ENCODE results near the gene FOSL2. TPM values are rescaled to one million over a fixed set of nuclear protein-coding genes. Genes with fewer than 3 reads are reported as not detected.

The FOSL2 gene
- total RNA-seq (ENCODE audit: insufficient read depth, low replicate concordance), result 151 TPM

GRCh38 chr2:28392297-28393113, at the start of gene FOSL2:
TSS of gene FOSL2 (plus strand) at chr2:28392858. CDS start at chr2:28393721, 863 bp downstream.
- peak; percentile 100 for DNase-seq (ENCODE audit: low spot score)

- no peak for DNase-seq (ENCODE audit: low spot score)
Observed at GRCh38 chr2:28343184-28343942, 49.3 kb upstream of the FOSL2 start.

- DNase-seq (ENCODE audit: low spot score), result no peak
Observed at GRCh38 chr2:28343971-28344715, 48.5 kb upstream of the FOSL2 start.

- DNase-seq (ENCODE audit: low spot score), result no peak
Observed at GRCh38 chr2:28344756-28345373, 47.8 kb upstream of the FOSL2 start.

GRCh38 chr2:28345619-28346018, 47.0 kb upstream of the FOSL2 start:
- DNase-seq (ENCODE audit: low spot score), result no peak

GRCh38 chr2:28346587-28346986, 46.1 kb upstream of the FOSL2 start:
- DNase-seq (ENCODE audit: low spot score), result peak; percentile 79

- DNase-seq (ENCODE audit: low spot score), result no peak
Observed at GRCh38 chr2:28347193-28347592, 45.5 kb upstream of the FOSL2 start.

- no peak for DNase-seq (ENCODE audit: low spot score)
Observed at GRCh38 chr2:28347596-28347995, 45.1 kb upstream of the FOSL2 start.

- DNase-seq (ENCODE audit: low spot score), result no peak
Observed at GRCh38 chr2:28348149-28348567, 44.5 kb upstream of the FOSL2 start.

- DNase-seq (ENCODE audit: low spot score), result no peak
Observed at GRCh38 chr2:28348921-28349320, 43.7 kb upstream of the FOSL2 start.

- no peak for DNase-seq (ENCODE audit: low spot score)
Observed at GRCh38 chr2:28349546-28350165, 43.0 kb upstream of the FOSL2 start.

- DNase-seq (ENCODE audit: low spot score), result no peak
Observed at GRCh38 chr2:28350196-28350595, 42.5 kb upstream of the FOSL2 start.

- no peak for DNase-seq (ENCODE audit: low spot score)
Observed at GRCh38 chr2:28350791-28351285, 41.8 kb upstream of the FOSL2 start.

GRCh38 chr2:28351621-28352020, 41.0 kb upstream of the FOSL2 start:
- no peak for DNase-seq (ENCODE audit: low spot score)

- DNase-seq (ENCODE audit: low spot score), result peak; percentile 88
Observed at GRCh38 chr2:28352104-28352503, 40.6 kb upstream of the FOSL2 start.

- no peak for DNase-seq (ENCODE audit: low spot score)
Observed at GRCh38 chr2:28352610-28353195, 40.0 kb upstream of the FOSL2 start.

- no peak for DNase-seq (ENCODE audit: low spot score)
Observed at GRCh38 chr2:28354920-28355520, 37.6 kb upstream of the FOSL2 start.

- peak; percentile 70 for DNase-seq (ENCODE audit: low spot score)
Observed at GRCh38 chr2:28355521-28356094, 37.0 kb upstream of the FOSL2 start.

GRCh38 chr2:28356095-28356911, 36.4 kb upstream of the FOSL2 start:
- DNase-seq (ENCODE audit: low spot score), result peak; percentile 96
